Brain microvascular endothelial cell (primary cell): ENCODE data around the gene KIR3DL2.
"Not testable (repeated sequence)": the region's sequence is repeated elsewhere in the genome, so short reads cannot be mapped to it uniquely, and the experiment has no call there.

ENCODE experiments used
- DNase-seq: peaks from one replicate; pipeline ENCODE4 v3.0.0-alpha.2; 2020
- H3K27ac ChIP-seq: fragments of 250-450 bp; sonication (Bioruptor Pico); 2 replicates; pipeline ENCODE4 v1.5.1; 2020; ENCODE audit warnings: mild to moderate bottlenecking, moderate library complexity
- H3K27me3 ChIP-seq: fragments of 250-450 bp; sonication (Bioruptor Pico); replicated peaks from 2 replicates; pipeline ENCODE4 v1.5.1; 2020; ENCODE audit warnings: mild to moderate bottlenecking
- H3K36me3 ChIP-seq: fragments of 250-450 bp; sonication (Bioruptor Pico); replicated peaks from 2 replicates; pipeline ENCODE4 v1.5.1; 2020; ENCODE audit warnings: mild to moderate bottlenecking
- H3K4me3 ChIP-seq: 2 replicates; pipeline ENCODE4 v1.5.1; 2011; ENCODE audit warnings: low read depth, mild to moderate bottlenecking, control low read depth, low read length, moderate library complexity
- in situ Hi-C: cut with HindIII; loops from 2 replicates; pipeline ENCODE4 v1.10.0; 2017; ENCODE audit warnings: low sequenced_read_pairs, low pct_ligation_motif_present
- TF ChIP-seq, protein P1 (sequence below): IDR thresholded peaks from 2 replicates; pipeline ENCODE4 v1.5.1; 2011; ENCODE audit warnings: low read depth, mild to moderate bottlenecking, moderate library complexity, low read length, control low read depth, inconsistent platforms; ENCODE audit errors: missing control alignments

Gene KIR3DL2

DNA sequence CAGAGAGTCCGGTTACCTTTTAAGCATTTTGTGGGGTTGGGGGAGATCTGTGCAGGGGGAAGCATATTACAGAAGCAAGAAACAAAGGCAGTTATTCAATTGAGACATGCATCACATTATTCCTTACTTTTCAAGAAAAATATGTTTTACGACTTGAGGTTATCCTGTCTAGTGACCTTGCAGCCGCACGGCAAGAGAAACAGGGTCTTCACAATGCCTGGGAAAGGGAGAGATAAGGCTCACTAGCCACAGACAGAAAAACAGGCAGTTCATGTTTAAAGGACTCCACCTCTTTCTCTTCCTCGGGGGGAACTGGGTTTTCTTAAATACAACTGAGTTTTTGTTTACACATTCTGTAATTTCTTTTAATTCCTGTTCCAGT is 55.2 kb downstream of the KIR3DL2 start:
- H3K27me3 ChIP-seq: no peaks in the 10 kb centered on the region
- H3K27ac ChIP-seq: no peak overlapping the region
- no peak for DNase-seq
- H3K4me3 ChIP-seq: no peak overlapping the region
- no peaks in the 10 kb centered on the region for H3K36me3 ChIP-seq
- TF ChIP-seq, protein P1, sequence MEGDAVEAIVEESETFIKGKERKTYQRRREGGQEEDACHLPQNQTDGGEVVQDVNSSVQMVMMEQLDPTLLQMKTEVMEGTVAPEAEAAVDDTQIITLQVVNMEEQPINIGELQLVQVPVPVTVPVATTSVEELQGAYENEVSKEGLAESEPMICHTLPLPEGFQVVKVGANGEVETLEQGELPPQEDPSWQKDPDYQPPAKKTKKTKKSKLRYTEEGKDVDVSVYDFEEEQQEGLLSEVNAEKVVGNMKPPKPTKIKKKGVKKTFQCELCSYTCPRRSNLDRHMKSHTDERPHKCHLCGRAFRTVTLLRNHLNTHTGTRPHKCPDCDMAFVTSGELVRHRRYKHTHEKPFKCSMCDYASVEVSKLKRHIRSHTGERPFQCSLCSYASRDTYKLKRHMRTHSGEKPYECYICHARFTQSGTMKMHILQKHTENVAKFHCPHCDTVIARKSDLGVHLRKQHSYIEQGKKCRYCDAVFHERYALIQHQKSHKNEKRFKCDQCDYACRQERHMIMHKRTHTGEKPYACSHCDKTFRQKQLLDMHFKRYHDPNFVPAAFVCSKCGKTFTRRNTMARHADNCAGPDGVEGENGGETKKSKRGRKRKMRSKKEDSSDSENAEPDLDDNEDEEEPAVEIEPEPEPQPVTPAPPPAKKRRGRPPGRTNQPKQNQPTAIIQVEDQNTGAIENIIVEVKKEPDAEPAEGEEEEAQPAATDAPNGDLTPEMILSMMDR: no peak
- in situ Hi-C loops: no loop called here

DNA sequence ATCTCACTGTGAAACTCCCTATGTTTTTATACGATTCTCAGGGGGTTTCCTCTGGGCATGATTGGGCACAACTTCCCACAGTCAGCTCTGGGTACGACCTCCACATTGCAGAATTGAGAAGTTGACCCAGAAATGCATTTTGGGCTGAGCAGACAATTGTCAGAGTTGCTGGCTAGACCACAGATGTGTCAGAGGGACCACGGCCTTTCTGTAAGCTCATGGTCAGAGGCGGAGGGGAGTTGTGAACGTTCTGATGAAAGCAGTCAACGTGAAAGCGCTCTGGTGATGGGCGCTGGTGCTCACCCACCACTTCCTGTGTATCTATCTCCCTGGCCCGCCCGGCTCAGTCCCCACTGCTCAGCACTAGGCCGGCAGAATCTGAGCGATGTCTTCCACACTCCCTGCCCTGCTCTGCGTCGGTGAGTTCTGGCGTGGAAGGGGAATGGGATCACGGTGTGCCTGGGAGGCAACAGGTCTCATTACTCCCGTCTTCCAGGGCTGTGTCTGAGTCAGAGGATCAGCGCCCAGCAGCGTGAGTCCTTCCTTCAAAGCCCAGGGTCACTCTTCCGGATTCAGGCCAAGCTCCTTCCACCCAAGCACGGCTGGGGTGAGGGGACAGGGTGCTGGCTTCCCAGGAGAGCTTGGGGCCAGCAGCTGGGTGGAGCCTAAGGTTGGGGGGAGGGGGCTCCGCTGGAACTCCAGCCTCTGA is 55.7 kb downstream of the KIR3DL2 start, which contains the start of gene NCR1:
NCR1 (plus strand) TSS at position 346 of the 709 bp plus-strand sequence; CDS start at position 386, 40 bp downstream.
- H3K4me3 ChIP-seq: no peak within 1 kb of the TSS

DNA sequence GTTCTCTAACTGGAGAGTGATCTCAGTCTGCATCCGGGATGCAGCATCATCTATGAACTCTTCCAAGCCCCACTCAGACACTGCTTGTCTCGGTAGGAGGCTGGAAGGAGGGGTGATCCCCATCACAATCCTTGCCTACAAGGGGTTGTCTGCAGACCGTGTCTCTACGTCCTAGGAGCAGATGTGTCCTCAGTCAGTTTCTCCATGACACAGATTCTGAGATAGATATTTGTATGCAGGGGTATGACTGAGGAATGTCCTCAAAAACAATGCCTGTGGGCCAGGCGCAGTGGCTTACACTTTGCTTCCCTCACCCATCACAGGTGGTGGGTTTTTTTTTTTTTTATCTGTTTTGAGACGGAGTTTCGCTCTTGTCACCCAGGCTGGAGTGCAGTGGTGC is 56.6 kb downstream of the KIR3DL2 start:
- no peaks in the 10 kb centered on the region for H3K27me3 ChIP-seq
- in situ Hi-C loops: no loop called here
- TF ChIP-seq, protein P1: no peak
- no peak overlapping the region for H3K27ac ChIP-seq
- DNase-seq: no peak
- no peak overlapping the region for H3K4me3 ChIP-seq
- H3K36me3 ChIP-seq: no peaks in the 10 kb centered on the region

More for the DNA sequence above, 55.7 kb downstream of the KIR3DL2 start, which contains the start of gene NCR1:
- Histone ChIP-seq H3K27me3 (no peaks in the 10 kb centered on the region), H3K36me3 (no peaks in the 10 kb centered on the region), H3K27ac (no peak within 1 kb of the TSS)
- in situ Hi-C loops: no loop called here
- no peak for DNase-seq
- TF ChIP-seq, protein P1: no peak

DNA sequence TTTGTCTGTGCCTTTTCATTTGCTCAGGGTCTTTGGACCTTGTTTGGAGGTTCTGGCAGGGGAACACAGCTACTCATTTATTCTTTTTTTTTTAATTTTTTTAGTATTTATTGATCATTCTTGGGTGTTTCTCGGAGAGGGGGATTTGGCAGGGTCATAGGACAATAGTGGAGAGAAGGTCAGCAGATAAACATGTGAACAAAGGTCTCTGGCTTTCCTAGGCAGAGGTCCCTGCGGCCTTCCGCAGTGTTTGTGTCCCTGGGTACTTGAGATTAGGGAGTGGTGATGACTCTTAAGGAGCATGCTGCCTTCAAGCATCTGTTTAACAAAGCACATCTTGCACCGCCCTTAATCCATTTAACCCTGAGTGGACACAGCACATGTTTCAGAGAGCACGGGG is 57.7 kb downstream of the KIR3DL2 start:
- DNase-seq, H3K36me3 ChIP-seq, H3K27ac ChIP-seq, H3K27me3 ChIP-seq, H3K4me3 ChIP-seq, in situ Hi-C loops: not testable (repeated sequence)
